Right lobe of liver (tissue), 6 donors: ENCODE measurements around the gene RIPOR3. TPM values are rescaled to one million over a fixed set of nuclear protein-coding genes. Genes with fewer than 3 reads are reported as not detected.
"Not testable (repeated sequence)": the region's sequence is repeated elsewhere in the genome, so short reads cannot be mapped to it uniquely, and the experiment has no call there.

ENCODE experiments used
- ATAC-seq, 4 donors: fragments of 200-7000 bp; cut with Tn5 transposase; one replicate each; pipeline ENCODE4 v1.9.1; 2020; ENCODE audit warnings: mild to moderate bottlenecking in 4 of 4, moderate library complexity in 4 of 4
- DNase-seq, 3 donors: peaks; one replicate each; pipeline ENCODE4 v3.0.0-alpha.2; 2020
- H3K27ac ChIP-seq, 3 donors: fragments of 200-600 bp; one replicate each; pipeline ENCODE4 v1.8.0; 2022
- H3K27me3 ChIP-seq, 2 donors: fragments of 200-600 bp; one replicate each; pipeline ENCODE4 v1.8.0; 2022
- H3K36me3 ChIP-seq, 4 donors: fragments of 200-600 bp; sonication (generic) in 1 of 4; one replicate each; pipeline versions ENCODE4 v1.5.1 to v1.8.0; 2017 to 2022; ENCODE audit warnings: control low read depth in 1 of 4
- H3K4me1 ChIP-seq, 4 donors: fragments of 200-600 bp; sonication (generic) in 1 of 4; one replicate each; pipeline versions ENCODE4 v1.5.1 to v1.8.0; 2017 to 2022; ENCODE audit warnings: control low read depth in 1 of 4
- H3K4me3 ChIP-seq, 3 donors: fragments of 200-600 bp; one replicate each; pipeline ENCODE4 v1.8.0; 2022
- H3K9me3 ChIP-seq, 4 donors: fragments of 200-600 bp; sonication (generic) in 1 of 4; one replicate each; pipeline versions ENCODE4 v1.5.1 to v1.8.0; 2017 to 2022; ENCODE audit warnings: control low read depth in 1 of 4
- POLR2A ChIP-seq: fragments of 450-650 bp; IDR thresholded peaks from one replicate; pipeline ENCODE4 v1.6.1; 2017; ENCODE audit warnings: antibody characterized with exemption, mild to moderate bottlenecking
- WGBS: methylation state at CpG from one replicate; pipeline ENCODE4 v1.1.6; 2018; ENCODE audit warnings: low coverage, low lambda C conversion rate; ENCODE audit not compliant: insufficient coverage; ENCODE audit errors: missing lambda C conversion rate; 5-methylcytosine and 5-hydroxymethylcytosine counted together
- intact Hi-C, 2 donors: fragments of 100-400 bp; cut with DNase I; formaldehyde crosslinking; loops; one replicate each; pipeline versions ENCODE4 v1.11.2 to v1.14.1; 2022
- total RNA-seq, 6 experiments: library from RNA; depleted of rRNA in 2 of 6; stranded (reverse); fragments of >200 nt in 2 of 6; fragmentation: NEBNext Ultra II Directional in 3 of 6; extraction: Animal tissue kit (Norgen Biotek cat#: 25700) in 3 of 6; gene quantifications; one replicate each; pipeline versions ENCODE4 v1.1.0 to v1.2.4, GENCODE V29; 2016 to 2023
- TF ChIP-seq, protein P1 (sequence below), 4 donors: fragments of 200-600 bp in 3 of 4; fragments of 450-650 bp in 1 of 4; IDR thresholded peaks; one replicate each; pipeline versions ENCODE4 v1.5.1 to v1.8.0; 2016 to 2022; ENCODE audit warnings: antibody characterized with exemption in 4 of 4, mild to moderate bottlenecking in 2 of 4
- donor health status: DM: no; HTN: yes; CAD: no.
- donor health status: DM: no; HTN: no; CAD: no.
- donor health status: DM: no; HTN: no; CAD: no.
- donor health status: DM: no; HTN: yes; CAD: no.
- donor health status: DM: no; HTN: yes; CAD: no.

RIPOR3 gene
- total RNA-seq, 6 experiments from 2014 or later = 4.8 to 13.8 (median 8.9) TPM

- WGBS = 72% methylated on average over 5 of the region's 5 CpGs
- intact Hi-C loops = no loop called here
- no peak overlapping the region for H3K4me3 ChIP-seq
- ATAC-seq = no peak
- H3K36me3 ChIP-seq = no peaks in the 10 kb centered on the region
- no peak overlapping the region for H3K27ac ChIP-seq
- no peak for TF ChIP-seq POLR2A
- TF ChIP-seq, protein P1, sequence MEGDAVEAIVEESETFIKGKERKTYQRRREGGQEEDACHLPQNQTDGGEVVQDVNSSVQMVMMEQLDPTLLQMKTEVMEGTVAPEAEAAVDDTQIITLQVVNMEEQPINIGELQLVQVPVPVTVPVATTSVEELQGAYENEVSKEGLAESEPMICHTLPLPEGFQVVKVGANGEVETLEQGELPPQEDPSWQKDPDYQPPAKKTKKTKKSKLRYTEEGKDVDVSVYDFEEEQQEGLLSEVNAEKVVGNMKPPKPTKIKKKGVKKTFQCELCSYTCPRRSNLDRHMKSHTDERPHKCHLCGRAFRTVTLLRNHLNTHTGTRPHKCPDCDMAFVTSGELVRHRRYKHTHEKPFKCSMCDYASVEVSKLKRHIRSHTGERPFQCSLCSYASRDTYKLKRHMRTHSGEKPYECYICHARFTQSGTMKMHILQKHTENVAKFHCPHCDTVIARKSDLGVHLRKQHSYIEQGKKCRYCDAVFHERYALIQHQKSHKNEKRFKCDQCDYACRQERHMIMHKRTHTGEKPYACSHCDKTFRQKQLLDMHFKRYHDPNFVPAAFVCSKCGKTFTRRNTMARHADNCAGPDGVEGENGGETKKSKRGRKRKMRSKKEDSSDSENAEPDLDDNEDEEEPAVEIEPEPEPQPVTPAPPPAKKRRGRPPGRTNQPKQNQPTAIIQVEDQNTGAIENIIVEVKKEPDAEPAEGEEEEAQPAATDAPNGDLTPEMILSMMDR (IDR thresholded peaks at IDR 0.05) = no peak
- no peak for DNase-seq
- H3K27me3 ChIP-seq = no peaks in the 10 kb centered on the region
- no peaks in the 10 kb centered on the region for H3K9me3 ChIP-seq
- peaks cover 0 to 10% (median 4%) of the 10 kb centered on the region in 4 donors for H3K4me1 ChIP-seq
Observed at GRCh38 chr20:50709636-50709973, 18.3 kb upstream of the RIPOR3 start.

GRCh38 chr20:50708845-50709635 is 17.7 kb upstream of the RIPOR3 start:
- ATAC-seq (no peak), DNase-seq (no peak)
- Histone ChIP-seq H3K27ac (no peak overlapping the region), H3K27me3 (no peaks in the 10 kb centered on the region), H3K4me3 (no peak overlapping the region), H3K9me3 (no peaks in the 10 kb centered on the region), H3K4me1 (peaks cover 0 to 10% (median 4%) of the 10 kb centered on the region in 4 donors), H3K36me3 (no peaks in the 10 kb centered on the region)
- intact Hi-C loops = no loop called here
- 37% methylated on average over 6 of the region's 8 CpGs for WGBS
- no peak for TF ChIP-seq POLR2A
- TF ChIP-seq, protein P1 (IDR thresholded peaks at IDR 0.05) = no peak

DNA sequence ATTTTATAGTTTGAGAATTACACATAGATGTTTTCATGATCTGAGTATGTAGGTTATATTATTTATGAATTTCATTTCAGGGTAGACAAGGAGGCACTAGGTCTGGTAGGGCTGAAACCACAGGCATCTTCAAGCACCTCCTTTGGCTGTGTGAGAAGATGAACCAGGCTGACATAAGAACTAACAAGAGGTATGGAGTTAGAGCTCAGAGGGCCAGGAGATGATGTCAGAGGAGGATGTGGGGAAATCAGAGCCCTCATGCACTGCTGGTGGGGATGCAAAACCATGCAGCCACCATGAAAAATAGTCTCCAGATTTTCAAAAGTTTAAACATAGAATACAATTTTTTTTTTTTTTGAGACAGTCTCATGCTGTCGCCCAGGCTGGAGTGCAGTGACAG is 13.6 kb upstream of the RIPOR3 start:
- H3K4me3 ChIP-seq = no peak overlapping the region
- 100% methylated on average over 1 of the region's 1 CpG for WGBS
- H3K27me3 ChIP-seq = no peaks in the 10 kb centered on the region
- intact Hi-C loops = no loop called here
- no peaks in the 10 kb centered on the region for H3K9me3 ChIP-seq
- H3K36me3 ChIP-seq = no peaks in the 10 kb centered on the region
- no peak overlapping the region for H3K27ac ChIP-seq
- ATAC-seq (no peak), DNase-seq (no peak)
- TF ChIP-seq, protein P1 (IDR thresholded peaks at IDR 0.05) = no peak
- no peak for TF ChIP-seq POLR2A
- H3K4me1 ChIP-seq = peaks cover 0 to 5% (median 1%) of the 10 kb centered on the region in 4 donors

GRCh38 chr20:50704514-50704913 is 13.2 kb upstream of the RIPOR3 start:
- TF ChIP-seq, protein P1 (IDR thresholded peaks at IDR 0.05) = no peak
- TF ChIP-seq POLR2A = no peak
- ATAC-seq (no peak), DNase-seq (no peak)
- WGBS = 70% methylated on average over 3 of the region's 4 CpGs
- H3K9me3 ChIP-seq = no peaks in the 10 kb centered on the region
- no peaks in the 10 kb centered on the region for H3K36me3 ChIP-seq
- H3K4me3 ChIP-seq = no peak overlapping the region
- intact Hi-C loops = no loop called here
- no peak overlapping the region for H3K27ac ChIP-seq
- H3K27me3 ChIP-seq = no peaks in the 10 kb centered on the region
- peaks cover 0 to 5% (median 1%) of the 10 kb centered on the region in 4 donors for H3K4me1 ChIP-seq

GRCh38 chr20:50703651-50704438 is 12.5 kb upstream of the RIPOR3 start:
- DNase-seq, H3K36me3 ChIP-seq, H3K27me3 ChIP-seq, H3K27ac ChIP-seq, H3K4me3 ChIP-seq, H3K9me3 ChIP-seq, H3K4me1 ChIP-seq, intact Hi-C loops, ATAC-seq: not testable (repeated sequence)
- 90% methylated on average over 2 of the region's 9 CpGs for WGBS
